Stimulated activated naive CD8-positive, alpha-beta T cell treated with anti-CD3 and anti-CD28 coated beads, Interleukin-15, Interleukin-2, amounts not matched to agents 100 ng/mL and 50 ng/mL, for 24 hours (primary cell): Measurements from ENCODE around the gene MALL.
"Not testable (repeated sequence)": the region's sequence is repeated elsewhere in the genome, so short reads cannot be mapped to it uniquely, and the experiment has no call there.

Source experiments
- H3K27ac Mint-ChIP-seq: one replicate; pipeline ENCODE4 v1.8.0; 2021; ENCODE audit warnings: mild to moderate bottlenecking, mixed read lengths
- H3K27me3 Mint-ChIP-seq: one replicate; pipeline ENCODE4 v1.8.0; 2021; ENCODE audit warnings: mixed read lengths
- H3K36me3 Mint-ChIP-seq: one replicate; pipeline ENCODE4 v1.8.0; 2021; ENCODE audit warnings: low read depth, mixed read lengths
- H3K4me1 Mint-ChIP-seq: one replicate; pipeline ENCODE4 v1.8.0; 2021; ENCODE audit warnings: low read depth, mixed read lengths
- H3K4me3 Mint-ChIP-seq: one replicate; pipeline ENCODE4 v1.8.0; 2021; ENCODE audit warnings: mild to moderate bottlenecking, mixed read lengths
- H3K9me3 Mint-ChIP-seq: one replicate; pipeline ENCODE4 v1.8.0; 2021; ENCODE audit warnings: mixed read lengths

MALL gene

DNA sequence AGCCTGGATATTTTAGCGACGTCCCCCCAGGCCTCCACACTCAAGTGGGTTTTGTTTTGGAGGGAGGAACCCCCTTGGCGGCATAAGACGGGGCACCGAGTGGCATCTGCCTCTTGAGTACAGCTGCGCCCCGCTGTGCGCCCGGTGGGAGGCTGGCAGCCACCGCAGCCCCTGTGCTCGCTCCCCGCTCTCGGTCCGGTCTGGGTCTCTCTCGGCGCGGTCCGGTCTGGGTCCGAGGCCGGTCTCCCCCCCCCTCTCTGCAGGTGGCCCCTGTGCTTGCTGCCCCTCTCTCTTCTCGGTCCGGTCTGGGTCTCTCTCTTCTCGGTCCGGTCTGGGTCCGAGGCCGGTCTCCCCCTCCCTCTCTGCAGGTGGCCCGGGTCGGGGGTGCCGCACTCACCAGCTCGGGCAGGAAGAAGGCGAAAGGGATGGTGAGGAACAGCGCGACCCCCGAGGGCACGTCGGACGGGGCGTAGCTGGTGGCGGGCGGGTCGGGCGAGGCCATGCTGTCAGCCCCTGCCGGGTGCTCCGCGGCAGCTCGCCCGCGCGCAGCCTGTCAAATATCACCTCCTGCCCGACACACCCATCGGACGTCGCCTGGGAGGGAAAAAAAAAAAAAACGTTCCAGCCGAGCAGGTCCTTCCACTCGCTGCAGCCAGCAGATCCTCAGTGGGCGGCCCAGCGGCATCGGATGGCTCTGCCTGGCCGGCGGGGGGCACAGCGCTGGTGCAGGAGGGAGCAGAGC, at the start of gene MALL:
MALL (minus strand) TSS at position 532 of the 742 bp plus-strand sequence; CDS start at position 502, 30 bp downstream.
- peaks cover 3% of the 10 kb centered on the region for H3K4me1 Mint-ChIP-seq
- no peaks in the 10 kb centered on the region for H3K36me3 Mint-ChIP-seq
- H3K9me3 Mint-ChIP-seq, result no peaks in the 10 kb centered on the region
- peaks cover 87% of the 10 kb centered on the region for H3K27me3 Mint-ChIP-seq
- no peak within 1 kb of the TSS for H3K4me3 Mint-ChIP-seq
- no peak within 1 kb of the TSS for H3K27ac Mint-ChIP-seq

DNA sequence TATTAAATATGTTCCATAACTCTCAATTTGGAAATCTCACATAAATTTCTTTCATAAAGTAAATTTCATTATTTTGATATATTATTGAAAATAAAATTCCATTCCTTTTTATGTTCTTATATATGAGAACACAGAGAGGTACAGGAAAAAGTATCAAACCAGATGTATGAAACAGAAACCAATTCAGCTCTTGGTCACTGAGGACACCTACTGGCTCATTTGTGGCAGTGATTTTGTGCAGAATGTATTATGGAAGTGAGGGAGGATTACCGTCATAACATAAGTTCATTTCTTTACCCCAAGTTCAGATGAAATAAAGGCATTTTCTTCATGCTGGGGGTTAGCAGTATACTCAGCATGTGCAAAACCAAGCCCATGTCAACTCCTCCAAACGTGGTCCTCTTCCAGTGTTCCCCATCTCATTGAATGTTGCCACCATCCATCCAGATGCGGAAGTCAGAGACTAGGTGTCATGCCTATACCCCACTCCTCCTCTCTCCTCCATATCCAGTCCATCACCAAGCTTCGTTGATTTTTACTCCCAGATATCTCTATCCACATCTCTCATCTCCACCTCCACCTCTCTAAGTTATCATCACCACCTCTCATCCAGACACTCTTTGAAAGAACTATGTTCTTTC, 41.7 kb upstream of the MALL start:
- H3K27me3 Mint-ChIP-seq, result peaks cover 12% of the 10 kb centered on the region
- peaks cover 19% of the 10 kb centered on the region for H3K4me1 Mint-ChIP-seq
- H3K9me3 Mint-ChIP-seq, result peaks cover 27% of the 10 kb centered on the region
- no peak overlapping the region for H3K27ac Mint-ChIP-seq
- peaks cover 25% of the 10 kb centered on the region for H3K36me3 Mint-ChIP-seq
- no peak overlapping the region for H3K4me3 Mint-ChIP-seq

DNA sequence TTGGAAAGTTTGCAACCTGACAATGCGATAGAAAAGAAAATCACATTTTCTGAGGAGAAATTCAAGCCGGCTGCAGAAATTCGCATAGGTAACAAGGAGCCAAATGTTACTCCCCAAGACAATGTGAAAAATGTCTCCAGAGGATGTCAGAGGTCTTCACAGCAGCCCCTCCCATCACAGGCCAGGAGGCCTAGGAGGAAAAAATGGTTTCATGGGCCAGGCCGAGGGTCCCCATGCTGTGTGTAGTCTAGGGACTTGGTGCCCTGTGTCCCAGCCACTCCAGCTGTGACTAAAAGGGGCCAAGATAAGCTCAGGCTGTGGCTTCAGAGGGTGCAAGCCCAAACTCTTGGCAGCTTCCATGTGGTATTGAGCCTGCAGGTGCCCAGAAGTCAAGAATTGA, 39.2 kb upstream of the MALL start:
- Mint-ChIP-seq H3K9me3 (peaks cover 27% of the 10 kb centered on the region), H3K36me3 (peaks cover 27% of the 10 kb centered on the region), H3K4me1 (peaks cover 26% of the 10 kb centered on the region)
- H3K4me3 Mint-ChIP-seq, H3K27ac Mint-ChIP-seq, H3K27me3 Mint-ChIP-seq: not testable (repeated sequence)

DNA sequence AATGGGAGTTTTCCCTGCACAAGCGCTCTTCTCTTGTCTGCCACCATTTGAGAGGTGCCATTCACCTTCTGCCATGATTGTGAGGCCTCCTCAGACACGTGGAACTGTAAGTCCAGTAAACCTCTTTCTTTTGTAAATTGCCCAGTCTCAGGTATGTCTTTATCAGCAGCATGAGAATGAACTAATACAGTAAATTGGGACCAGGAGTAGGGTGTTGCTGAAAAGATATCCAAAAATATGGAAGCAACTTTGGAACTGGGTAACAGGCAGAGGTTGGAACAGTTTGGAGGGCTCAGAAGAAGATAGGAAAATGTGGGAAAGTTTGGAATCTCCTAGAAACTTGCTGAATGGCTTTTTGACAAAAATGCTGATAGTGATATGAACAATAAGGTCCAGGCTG, 38.6 kb upstream of the MALL start:
- H3K4me3 Mint-ChIP-seq, H3K27me3 Mint-ChIP-seq, H3K27ac Mint-ChIP-seq: not testable (repeated sequence)
- Mint-ChIP-seq H3K4me1 (peaks cover 33% of the 10 kb centered on the region), H3K9me3 (peaks cover 27% of the 10 kb centered on the region), H3K36me3 (peaks cover 27% of the 10 kb centered on the region)

DNA sequence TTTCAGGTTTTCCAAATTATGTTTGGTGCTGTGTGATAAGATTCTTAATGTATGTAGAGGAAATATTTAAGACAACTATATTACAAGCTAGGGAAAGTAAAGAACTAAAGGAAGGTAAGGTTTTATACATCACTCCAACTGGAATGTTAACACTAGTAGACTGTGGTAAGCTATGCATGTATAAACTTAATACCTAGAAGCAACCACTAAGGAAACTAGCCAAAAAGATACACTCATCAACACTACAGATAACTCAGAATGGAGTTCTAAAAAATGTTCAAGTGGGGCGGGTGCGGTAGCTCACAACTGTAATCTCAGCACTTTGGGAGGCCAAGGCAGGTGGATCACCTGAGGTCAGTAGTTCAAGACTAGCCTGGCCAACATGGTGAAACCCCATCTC, 37.8 kb upstream of the MALL start:
- H3K27me3 Mint-ChIP-seq, result peaks cover 5% of the 10 kb centered on the region
- peaks cover 27% of the 10 kb centered on the region for H3K9me3 Mint-ChIP-seq
- no peak overlapping the region for H3K4me3 Mint-ChIP-seq
- H3K27ac Mint-ChIP-seq, result no peak overlapping the region
- peaks cover 27% of the 10 kb centered on the region for H3K36me3 Mint-ChIP-seq
- peaks cover 39% of the 10 kb centered on the region for H3K4me1 Mint-ChIP-seq

DNA sequence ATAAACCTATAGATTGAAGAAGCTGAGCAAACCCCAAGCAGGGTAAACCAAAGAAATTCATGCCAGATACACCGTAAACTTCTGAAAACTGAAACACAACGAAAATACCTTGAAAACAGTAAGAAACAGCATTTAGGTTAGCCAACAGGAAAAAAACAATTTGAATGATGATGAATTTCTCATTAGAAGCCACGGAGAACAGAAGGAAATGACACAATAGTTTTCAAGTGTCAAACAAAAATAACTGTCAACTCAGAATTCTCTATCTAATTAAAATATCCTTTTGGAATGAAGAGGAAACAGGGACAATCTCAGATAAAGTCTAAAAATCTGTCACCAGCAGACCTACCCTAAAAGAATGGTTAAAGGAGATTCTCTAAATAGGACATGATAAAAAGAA, 37.3 kb upstream of the MALL start:
- H3K27ac Mint-ChIP-seq, result no peak overlapping the region
- H3K36me3 Mint-ChIP-seq, result peaks cover 27% of the 10 kb centered on the region
- peaks cover 27% of the 10 kb centered on the region for H3K9me3 Mint-ChIP-seq
- H3K4me3 Mint-ChIP-seq, result no peak overlapping the region
- peaks cover 39% of the 10 kb centered on the region for H3K4me1 Mint-ChIP-seq
- peaks cover 5% of the 10 kb centered on the region for H3K27me3 Mint-ChIP-seq

DNA sequence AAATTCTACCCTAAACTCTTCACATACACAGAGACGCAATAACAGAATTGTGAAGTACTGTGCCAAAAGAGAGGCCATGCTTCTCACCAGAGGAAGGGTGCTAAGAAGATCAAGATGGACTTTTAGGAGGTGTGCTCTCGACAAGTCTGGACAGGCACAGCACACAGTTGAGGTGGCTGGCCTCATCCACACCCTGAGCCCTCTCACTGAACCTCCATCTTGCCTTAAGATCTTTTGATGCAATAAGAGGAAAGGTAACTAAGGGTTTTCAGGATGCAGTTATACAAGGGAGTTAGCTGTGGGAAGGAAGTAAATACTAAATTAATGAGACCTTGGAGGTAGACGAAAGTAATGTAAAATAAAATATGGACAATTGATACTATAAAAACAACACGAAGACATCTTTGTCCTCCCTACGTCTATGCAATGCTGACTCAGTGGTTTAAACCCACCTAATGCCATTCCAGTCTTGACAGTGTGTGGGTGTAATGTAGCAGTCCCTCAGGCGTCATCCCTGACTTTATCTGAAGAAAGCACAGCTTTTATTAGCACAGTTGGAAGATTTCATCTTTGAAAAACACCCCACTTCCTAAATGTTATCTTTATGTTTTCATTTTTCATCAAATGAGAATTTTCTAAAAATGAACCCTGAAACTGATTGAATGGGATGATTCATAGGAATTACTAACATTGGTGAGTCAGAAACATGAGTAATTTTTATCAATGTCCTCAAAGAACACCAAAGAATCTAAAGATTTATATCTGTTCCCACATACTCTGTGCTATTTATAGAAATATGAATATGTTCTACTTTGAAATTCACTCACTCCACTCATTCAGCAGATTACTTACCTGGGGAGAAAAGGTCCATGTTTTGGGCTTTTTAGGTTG, 34.0 kb upstream of the MALL start:
- Mint-ChIP-seq H3K27me3 (no peaks in the 10 kb centered on the region), H3K4me1 (peaks cover 44% of the 10 kb centered on the region)

DNA sequence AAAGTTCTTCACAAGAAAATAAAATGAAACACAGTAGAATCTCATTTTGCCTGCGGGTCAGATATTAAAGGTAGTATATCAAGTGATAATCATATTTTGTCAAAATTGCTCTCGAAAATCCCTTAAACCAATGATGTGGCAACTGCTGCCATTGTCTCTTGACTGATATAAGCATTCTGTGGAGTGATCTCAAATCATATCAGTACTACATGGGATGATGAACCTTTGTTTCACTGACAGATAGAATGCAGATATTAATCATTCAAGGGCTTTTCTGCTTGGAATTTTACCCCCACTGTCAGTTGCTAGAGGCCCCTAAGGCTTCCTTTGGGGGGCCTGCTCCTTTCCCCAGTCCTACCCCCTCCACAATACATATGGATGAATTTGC, 31.3 kb upstream of the MALL start:
- H3K27ac Mint-ChIP-seq, result peak overlapping the region; percentile 5
- peaks cover 34% of the 10 kb centered on the region for H3K4me1 Mint-ChIP-seq
- H3K9me3 Mint-ChIP-seq, result no peaks in the 10 kb centered on the region
- H3K36me3 Mint-ChIP-seq, result no peaks in the 10 kb centered on the region
- no peak overlapping the region for H3K4me3 Mint-ChIP-seq
- no peaks in the 10 kb centered on the region for H3K27me3 Mint-ChIP-seq

More for the DNA sequence above, 34.0 kb upstream of the MALL start:
- Mint-ChIP-seq H3K27ac (peak overlapping the region; percentile 88), H3K4me3 (peak overlapping the region; percentile 38), H3K9me3 (peaks cover 17% of the 10 kb centered on the region), H3K36me3 (peaks cover 20% of the 10 kb centered on the region)

DNA sequence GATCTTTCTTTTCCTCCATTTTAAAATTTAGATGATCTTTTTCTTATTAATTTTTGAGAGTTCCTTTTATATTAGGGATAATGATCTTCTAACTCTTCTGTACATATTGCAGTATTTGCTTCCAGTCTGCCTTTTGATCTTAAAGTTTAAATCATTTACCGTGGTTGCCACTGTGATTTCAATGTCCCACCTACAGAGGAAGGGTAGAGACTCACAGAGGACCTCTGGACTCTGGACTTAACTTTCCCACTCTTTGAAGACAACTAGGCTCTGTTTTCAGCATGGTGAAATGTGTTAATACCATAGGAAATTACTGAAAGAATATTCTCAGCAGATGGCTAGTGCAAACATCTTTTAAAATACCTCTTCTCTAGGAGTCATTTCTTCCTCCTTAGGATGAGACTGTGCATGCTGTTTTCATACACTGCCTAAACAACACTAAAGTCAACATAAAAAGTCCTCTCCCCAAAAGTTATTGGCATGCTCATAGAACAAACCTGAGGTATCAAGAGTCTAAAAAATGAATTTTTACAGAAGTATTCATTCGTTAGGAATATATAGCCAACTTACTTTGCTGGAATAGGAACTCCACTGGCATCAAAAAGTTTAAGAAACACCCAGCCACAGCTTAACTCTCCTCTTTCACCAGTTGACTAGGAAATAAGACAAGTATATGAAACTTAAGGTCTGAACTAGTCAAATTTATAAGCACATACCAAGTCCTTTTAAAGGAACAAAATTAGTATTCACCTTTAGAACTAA, 30.7 kb upstream of the MALL start:
- Mint-ChIP-seq H3K9me3 (no peaks in the 10 kb centered on the region), H3K4me3 (no peak overlapping the region), H3K36me3 (no peaks in the 10 kb centered on the region), H3K27ac (peak overlapping the region; percentile 5), H3K27me3 (no peaks in the 10 kb centered on the region), H3K4me1 (peaks cover 34% of the 10 kb centered on the region)

DNA sequence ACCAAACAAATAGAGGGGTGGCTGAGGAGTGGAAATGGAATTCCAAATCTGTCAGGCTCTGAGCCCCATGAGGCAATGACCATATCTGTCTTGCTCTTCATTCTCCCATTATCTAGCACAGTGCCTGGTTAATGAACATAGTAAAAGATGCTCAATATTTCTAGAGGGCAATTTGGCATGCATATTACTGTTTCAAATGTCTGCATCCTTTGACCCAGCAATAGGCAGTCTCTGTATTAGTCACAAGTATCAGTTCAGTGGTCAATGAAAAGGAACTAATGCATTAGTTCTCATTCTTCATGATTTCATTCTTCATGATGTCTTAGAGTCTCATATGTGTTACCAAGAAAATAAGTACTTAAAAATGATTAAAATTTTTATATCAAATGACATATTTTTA, 28.4 kb upstream of the MALL start:
- no peaks in the 10 kb centered on the region for H3K27me3 Mint-ChIP-seq
- no peaks in the 10 kb centered on the region for H3K9me3 Mint-ChIP-seq
- no peaks in the 10 kb centered on the region for H3K36me3 Mint-ChIP-seq
- H3K4me1 Mint-ChIP-seq, result peaks cover 20% of the 10 kb centered on the region
- no peak overlapping the region for H3K27ac Mint-ChIP-seq
- no peak overlapping the region for H3K4me3 Mint-ChIP-seq

DNA sequence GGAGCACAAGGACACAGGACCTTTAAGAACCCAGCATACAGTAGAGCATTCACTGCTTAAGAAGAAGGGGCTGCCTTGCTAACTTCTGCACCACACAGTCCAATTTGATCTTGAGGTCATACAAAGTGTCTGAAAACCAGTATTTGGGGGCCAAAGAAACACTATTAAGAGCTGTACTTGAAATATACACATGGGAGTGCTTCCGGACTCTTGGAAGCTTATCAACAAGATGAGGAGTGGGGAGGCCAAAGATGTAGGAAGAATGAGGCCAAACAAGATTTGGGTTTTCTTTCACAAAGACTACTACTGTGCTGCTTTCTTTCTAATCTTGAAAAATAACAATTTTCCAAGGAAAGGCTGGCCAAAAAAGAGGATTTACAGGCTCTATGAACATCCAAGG, 24.8 kb upstream of the MALL start:
- Mint-ChIP-seq H3K27ac (no peak overlapping the region), H3K27me3 (no peaks in the 10 kb centered on the region), H3K9me3 (no peaks in the 10 kb centered on the region), H3K36me3 (no peaks in the 10 kb centered on the region), H3K4me1 (peaks cover 4% of the 10 kb centered on the region), H3K4me3 (no peak overlapping the region)

DNA sequence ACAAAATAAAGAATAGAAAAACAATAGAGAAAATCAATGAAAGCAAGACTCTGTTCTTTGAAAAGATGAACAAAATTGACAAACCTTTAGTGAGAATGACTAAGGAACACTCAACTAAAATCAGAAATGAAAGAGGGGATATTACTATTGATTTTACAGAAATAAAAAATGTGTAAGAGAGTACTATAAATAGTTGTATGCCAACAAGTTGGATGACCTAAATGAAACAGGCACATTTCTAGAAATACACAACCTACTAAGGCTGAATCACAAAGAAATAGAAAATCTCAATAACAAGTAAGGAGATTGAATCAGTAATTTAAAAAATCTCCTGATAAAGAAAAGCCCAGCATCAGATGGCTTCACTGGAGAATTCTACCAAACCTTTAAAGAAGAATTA, 18.4 kb upstream of the MALL start:
- Mint-ChIP-seq H3K9me3 (peaks cover 9% of the 10 kb centered on the region), H3K27ac (peak overlapping the region; percentile 56), H3K4me1 (peaks cover 10% of the 10 kb centered on the region), H3K36me3 (no peaks in the 10 kb centered on the region), H3K4me3 (no peak overlapping the region), H3K27me3 (no peaks in the 10 kb centered on the region)

DNA sequence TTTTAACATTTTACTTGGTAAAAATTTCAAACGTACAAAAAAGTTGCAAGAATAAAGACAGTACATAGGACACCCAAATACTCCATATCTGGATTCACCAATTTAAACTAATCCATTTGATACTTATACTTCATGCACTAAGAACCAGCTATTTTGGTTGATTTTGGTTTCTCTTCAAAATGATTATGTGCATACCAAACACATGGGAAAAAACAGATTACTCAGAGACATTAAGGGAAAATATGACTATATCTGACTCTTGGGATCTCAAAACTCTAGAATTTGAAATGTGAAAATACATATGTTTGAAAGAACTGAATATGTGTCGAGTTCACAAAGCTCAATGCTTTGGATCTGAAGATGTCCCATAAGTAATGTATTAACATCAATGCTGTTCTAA, 15.5 kb upstream of the MALL start:
- Mint-ChIP-seq H3K27ac (no peak overlapping the region), H3K4me3 (no peak overlapping the region), H3K36me3 (no peaks in the 10 kb centered on the region), H3K27me3 (no peaks in the 10 kb centered on the region), H3K9me3 (peaks cover 9% of the 10 kb centered on the region), H3K4me1 (peaks cover 15% of the 10 kb centered on the region)

DNA sequence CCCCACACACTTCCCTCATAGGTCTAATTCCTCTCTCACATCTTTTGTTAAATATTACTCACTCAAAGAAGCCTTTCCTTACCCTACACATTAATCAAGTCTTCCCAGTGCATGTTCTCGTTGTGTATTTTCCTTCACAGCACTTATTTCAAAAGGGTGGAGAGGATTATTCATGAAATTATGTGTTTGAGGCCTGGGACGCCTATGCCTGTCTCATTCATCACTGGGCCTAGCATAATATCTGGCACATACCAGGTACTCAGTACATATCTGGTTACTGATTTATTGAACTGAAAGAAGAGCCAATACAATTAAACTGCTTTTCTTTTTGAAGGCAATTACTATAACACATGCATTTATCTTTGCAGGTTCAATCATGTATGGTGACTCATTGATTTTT, 15.1 kb upstream of the MALL start:
- no peak overlapping the region for H3K27ac Mint-ChIP-seq
- H3K36me3 Mint-ChIP-seq, result no peaks in the 10 kb centered on the region
- H3K4me1 Mint-ChIP-seq, result peaks cover 18% of the 10 kb centered on the region
- H3K4me3 Mint-ChIP-seq, result no peak overlapping the region
- H3K9me3 Mint-ChIP-seq, result peaks cover 9% of the 10 kb centered on the region
- no peaks in the 10 kb centered on the region for H3K27me3 Mint-ChIP-seq
